ENCODE measurements around the gene GNB5.

GNB5 gene

DNA sequence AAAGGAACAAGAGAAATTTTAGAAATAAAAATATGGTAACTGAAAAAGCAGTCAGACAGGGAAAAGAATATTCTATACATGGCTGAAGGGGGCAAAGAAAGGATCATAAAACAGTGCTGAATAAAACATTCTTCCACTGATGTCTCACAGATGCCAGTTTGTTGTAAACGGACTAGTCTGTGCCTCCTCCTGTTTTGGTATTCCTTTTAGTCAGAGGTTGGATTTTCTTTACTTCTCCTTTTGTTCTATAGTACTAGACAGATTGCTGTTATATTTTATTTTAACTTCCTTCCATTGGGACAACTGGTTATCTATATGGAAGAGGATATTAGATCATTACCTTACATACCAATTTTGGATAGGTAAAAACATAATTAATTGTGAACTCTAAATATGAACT is 16.0 kb upstream of the GNB5 start:
- no peaks in the 10 kb centered on the region for H3K27me3 ChIP-seq (replicated peaks; ENCODE audit: insufficient read depth, low read length)
- no peak overlapping the region for H2AFZ ChIP-seq (ENCODE audit: low read length)
- H3K36me3 ChIP-seq (replicated peaks; ENCODE audit: insufficient read depth, low read length) = no peaks in the 10 kb centered on the region
- no peak overlapping the region for H3K4me3 ChIP-seq (ENCODE audit: low read length)
- DNase-seq = no peak
- no peaks in the 10 kb centered on the region for H3K9me2 ChIP-seq (replicated peaks; ENCODE audit: insufficient read depth, low read length)
- no peaks in the 10 kb centered on the region for H3K9me3 ChIP-seq (replicated peaks; ENCODE audit: insufficient read depth, low read length)
- no peaks in the 10 kb centered on the region for H3K79me2 ChIP-seq (ENCODE audit: low read length)
- H3K27ac ChIP-seq (ENCODE audit: low read length) = no peak overlapping the region
- H3K4me1 ChIP-seq (ENCODE audit: low read length) = no peaks in the 10 kb centered on the region
- H3K4me2 ChIP-seq (ENCODE audit: low read depth, low read length) = no peak overlapping the region
- no peak for TF ChIP-seq CTCF (IDR thresholded peaks at IDR 0.05; ENCODE audit: low read length)
- TF ChIP-seq EZH2phosphoT487 (IDR thresholded peaks at IDR 0.05; ENCODE audit: low read length) = no peak
- no peak overlapping the region for H3K9ac ChIP-seq (ENCODE audit: low read length)
- H3F3A ChIP-seq (ENCODE audit: insufficient read depth, low read length) = no peaks in the 10 kb centered on the region
- H4K20me1 ChIP-seq (ENCODE audit: insufficient read depth, low read length) = no peaks in the 10 kb centered on the region

DNA sequence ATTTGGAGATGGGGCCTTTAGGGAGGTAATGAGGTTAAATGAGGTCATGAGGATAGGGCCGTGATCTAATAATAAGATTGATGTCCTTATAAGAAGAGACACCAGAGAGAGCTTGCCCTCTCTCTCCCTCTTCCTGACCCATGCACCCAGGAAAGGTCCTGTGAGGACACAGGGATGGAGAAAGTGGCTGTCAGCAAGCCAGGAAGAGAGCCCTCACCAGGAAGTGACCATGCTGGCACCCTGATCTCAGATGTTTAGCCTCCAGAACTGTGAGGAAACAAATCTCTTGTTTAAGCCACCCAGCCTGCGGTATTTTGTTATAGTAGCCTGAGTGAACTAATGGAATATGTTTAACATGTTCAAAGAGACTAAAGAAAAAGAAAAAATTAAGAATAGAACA is 15.3 kb upstream of the GNB5 start:
- Histone ChIP-seq H3K9ac (ENCODE audit: low read length) (no peak overlapping the region), H3K4me3 (ENCODE audit: low read length) (no peak overlapping the region), H3K9me3 (replicated peaks; ENCODE audit: insufficient read depth, low read length) (no peaks in the 10 kb centered on the region), H3K36me3 (replicated peaks; ENCODE audit: insufficient read depth, low read length) (no peaks in the 10 kb centered on the region), H3K27me3 (replicated peaks; ENCODE audit: insufficient read depth, low read length) (no peaks in the 10 kb centered on the region), H3K4me2 (ENCODE audit: low read depth, low read length) (no peak overlapping the region), H3K79me2 (ENCODE audit: low read length) (no peaks in the 10 kb centered on the region), H2AFZ (ENCODE audit: low read length) (no peak overlapping the region), H3K9me2 (replicated peaks; ENCODE audit: insufficient read depth, low read length) (no peaks in the 10 kb centered on the region), H4K20me1 (ENCODE audit: insufficient read depth, low read length) (no peaks in the 10 kb centered on the region), H3F3A (ENCODE audit: insufficient read depth, low read length) (no peaks in the 10 kb centered on the region), H3K27ac (ENCODE audit: low read length) (no peak overlapping the region), H3K4me1 (ENCODE audit: low read length) (no peaks in the 10 kb centered on the region)
- no peak for DNase-seq
- TF ChIP-seq CTCF (IDR thresholded peaks at IDR 0.05; ENCODE audit: low read length) (no peak), EZH2 (optimal IDR thresholded peaks at IDR 0.05; ENCODE audit: low read depth, low read length) (no peak)

DNA sequence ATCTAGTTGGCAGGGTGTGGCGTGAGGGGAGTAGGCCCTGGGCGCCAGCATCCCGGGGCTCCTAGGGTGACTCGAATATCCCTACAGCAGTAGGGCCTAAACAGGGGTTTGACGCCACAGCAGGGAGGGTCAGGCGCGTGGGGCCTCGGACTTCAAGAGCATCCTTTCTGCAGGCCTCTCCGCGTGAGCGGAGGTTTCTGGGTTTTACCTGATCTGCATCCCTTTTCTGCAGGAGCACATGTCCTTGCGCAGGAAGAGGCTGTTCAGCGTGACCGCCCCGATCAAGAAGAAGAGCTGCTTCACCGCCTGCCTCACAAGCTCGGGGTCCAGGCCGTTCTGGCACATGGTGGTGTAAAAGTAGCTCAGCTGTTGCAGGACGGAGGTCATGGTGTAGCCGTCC is 13.5 kb upstream of the GNB5 start:
- H3K4me1 ChIP-seq (ENCODE audit: low read length) = no peaks in the 10 kb centered on the region
- H3K27ac ChIP-seq (ENCODE audit: low read length) = no peak overlapping the region
- no peak overlapping the region for H3K9ac ChIP-seq (ENCODE audit: low read length)
- no peak overlapping the region for H3K4me3 ChIP-seq (ENCODE audit: low read length)
- H3K9me3 ChIP-seq (replicated peaks; ENCODE audit: insufficient read depth, low read length) = no peaks in the 10 kb centered on the region
- H3F3A ChIP-seq (ENCODE audit: insufficient read depth, low read length) = no peaks in the 10 kb centered on the region
- H3K4me2 ChIP-seq (ENCODE audit: low read depth, low read length) = no peak overlapping the region
- DNase-seq = no peak
- H3K9me2 ChIP-seq (replicated peaks; ENCODE audit: insufficient read depth, low read length) = no peaks in the 10 kb centered on the region
- H3K79me2 ChIP-seq (ENCODE audit: low read length) = no peaks in the 10 kb centered on the region
- no peak for TF ChIP-seq EZH2phosphoT487 (IDR thresholded peaks at IDR 0.05; ENCODE audit: low read length)
- TF ChIP-seq CTCF (IDR thresholded peaks at IDR 0.05; ENCODE audit: low read length) = no peak
- no peak for TF ChIP-seq EZH2 (optimal IDR thresholded peaks at IDR 0.05; ENCODE audit: low read depth, low read length)
- no peaks in the 10 kb centered on the region for H3K27me3 ChIP-seq (replicated peaks; ENCODE audit: insufficient read depth, low read length)
- no peaks in the 10 kb centered on the region for H3K36me3 ChIP-seq (replicated peaks; ENCODE audit: insufficient read depth, low read length)
- no peak overlapping the region for H2AFZ ChIP-seq (ENCODE audit: low read length)
- H4K20me1 ChIP-seq (ENCODE audit: insufficient read depth, low read length) = no peaks in the 10 kb centered on the region
